ENCODE measurements around the gene PRKCH.
"Not testable (repeated sequence)": the region's sequence is repeated elsewhere in the genome, so short reads cannot be mapped to it uniquely, and the experiment has no call there.

The PRKCH gene

GRCh38 chr14:61517911-61518384 is 196.6 kb downstream of the PRKCH start:
- Mint-ChIP-seq H3K4me1 (peaks cover 89% of the 10 kb centered on the region), H3K27me3 (no peaks in the 10 kb centered on the region), H3K27ac (peak overlapping the region; percentile 9 to 80), H3K4me3 (peak overlapping the region; percentile 51 to 94), H3K9me3 (peaks cover 0 to 8% of the 10 kb centered on the region in 2 donors)
- DNase-seq = no peak
- no peak for ATAC-seq

DNA sequence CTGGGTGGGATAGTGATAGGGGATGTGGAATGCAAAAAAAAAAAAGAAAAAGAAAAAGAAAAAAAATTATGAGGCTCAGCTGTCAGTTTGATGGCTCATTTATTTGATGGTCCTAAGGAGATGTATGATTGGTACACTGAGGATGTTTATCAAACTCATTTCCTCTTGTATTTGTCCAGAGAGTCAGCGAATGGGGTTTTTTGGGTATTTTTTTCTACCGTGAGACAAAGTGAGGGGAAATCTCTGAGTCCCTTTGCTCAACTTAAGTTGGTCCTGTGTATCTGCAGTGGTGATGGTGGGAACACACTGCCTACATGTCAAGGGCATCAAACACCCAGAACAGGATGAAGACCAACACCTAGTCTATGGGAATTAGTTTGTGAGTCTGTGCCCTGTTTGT is 197.0 kb downstream of the PRKCH start:
- Mint-ChIP-seq H3K27me3 (no peaks in the 10 kb centered on the region), H3K4me1 (peaks cover 89% of the 10 kb centered on the region), H3K27ac (peak overlapping the region in 1 of 2 donors; percentile 80), H3K9me3 (peaks cover 0 to 8% of the 10 kb centered on the region in 2 donors), H3K4me3 (peak overlapping the region; percentile 55 to 94)
- peak; percentile 92 for ATAC-seq
- peak in 1 of 2 donors; percentile 48 for DNase-seq

GRCh38 chr14:61519106-61519505 is 197.7 kb downstream of the PRKCH start:
- ATAC-seq = peak; percentile 19
- peak overlapping the region; percentile 55 to 94 for H3K4me3 Mint-ChIP-seq

DNA sequence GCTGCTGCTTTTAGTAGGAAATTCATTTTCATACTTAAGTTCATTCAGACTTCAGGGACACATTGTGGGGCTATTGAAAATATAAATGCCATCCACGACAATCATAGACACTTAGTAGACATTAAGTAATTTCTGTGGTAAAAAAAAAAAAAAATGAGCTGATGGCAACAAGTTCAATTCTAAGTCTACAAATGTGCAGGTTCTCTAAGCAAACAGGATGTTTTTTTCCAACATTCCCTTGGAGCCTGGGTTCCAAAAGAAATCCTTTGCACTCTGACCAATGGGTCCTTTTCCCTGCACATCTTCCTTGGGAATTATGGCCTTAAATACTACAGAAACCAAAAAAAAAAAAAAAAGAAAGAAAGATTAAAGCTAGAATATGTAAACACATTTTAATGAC is 198.4 kb downstream of the PRKCH start:
- Mint-ChIP-seq H3K4me3 (peak overlapping the region; percentile 47 to 94), H3K27ac (peak overlapping the region in 1 of 2 donors; percentile 81), H3K4me1 (peaks cover 89% of the 10 kb centered on the region), H3K9me3 (peaks cover 0 to 8% of the 10 kb centered on the region in 2 donors), H3K27me3 (no peaks in the 10 kb centered on the region)
- ATAC-seq = no peak
- no peak for DNase-seq

More at GRCh38 chr14:61519106-61519505, 197.7 kb downstream of the PRKCH start:
- H3K27me3 Mint-ChIP-seq = no peaks in the 10 kb centered on the region
- peaks cover 89% of the 10 kb centered on the region for H3K4me1 Mint-ChIP-seq
- peaks cover 0 to 8% of the 10 kb centered on the region in 2 donors for H3K9me3 Mint-ChIP-seq
- H3K27ac Mint-ChIP-seq = peak overlapping the region in 1 of 2 donors; percentile 81
- DNase-seq = peak in 1 of 2 donors; percentile 21

- DNase-seq = no peak
- no peaks in the 10 kb centered on the region for H3K27me3 Mint-ChIP-seq
- peak overlapping the region in 1 of 2 donors; percentile 94 for H3K4me3 Mint-ChIP-seq
- ATAC-seq = no peak
- H3K4me1 Mint-ChIP-seq = peaks cover 89% of the 10 kb centered on the region
- peaks cover 0 to 8% of the 10 kb centered on the region in 2 donors for H3K9me3 Mint-ChIP-seq
- peak overlapping the region in 1 of 2 donors; percentile 94 for H3K27ac Mint-ChIP-seq
These were observed 199.2 kb downstream of the PRKCH start for GRCh38 chr14:61520576-61520975.

DNA sequence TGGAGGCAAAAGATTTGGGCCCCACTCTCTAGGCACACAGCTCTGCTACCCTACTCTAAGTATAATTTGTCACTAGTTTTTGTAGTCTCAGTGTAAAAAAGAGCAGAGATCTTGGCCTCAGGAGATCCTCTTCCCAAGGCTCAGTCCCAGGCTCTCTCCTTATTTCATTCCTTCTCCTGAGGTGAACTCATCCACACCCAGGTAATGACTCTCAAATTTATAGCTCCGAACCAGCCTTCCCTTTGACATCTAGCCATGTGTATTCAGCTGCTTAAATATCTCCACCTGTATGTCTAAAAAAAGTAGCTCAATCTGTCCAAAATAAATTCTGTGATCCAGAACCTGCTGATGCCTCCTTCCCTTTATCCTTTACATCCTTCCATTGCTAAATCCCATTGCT is 200.4 kb downstream of the PRKCH start:
- Mint-ChIP-seq H3K27me3 (no peaks in the 10 kb centered on the region), H3K27ac (peak overlapping the region; percentile 11 to 42), H3K4me3 (peak overlapping the region in 1 of 2 donors; percentile 33), H3K4me1 (peaks cover 89% of the 10 kb centered on the region), H3K9me3 (peaks cover 0 to 8% of the 10 kb centered on the region in 2 donors)
- no peak for ATAC-seq
- DNase-seq = no peak

DNA sequence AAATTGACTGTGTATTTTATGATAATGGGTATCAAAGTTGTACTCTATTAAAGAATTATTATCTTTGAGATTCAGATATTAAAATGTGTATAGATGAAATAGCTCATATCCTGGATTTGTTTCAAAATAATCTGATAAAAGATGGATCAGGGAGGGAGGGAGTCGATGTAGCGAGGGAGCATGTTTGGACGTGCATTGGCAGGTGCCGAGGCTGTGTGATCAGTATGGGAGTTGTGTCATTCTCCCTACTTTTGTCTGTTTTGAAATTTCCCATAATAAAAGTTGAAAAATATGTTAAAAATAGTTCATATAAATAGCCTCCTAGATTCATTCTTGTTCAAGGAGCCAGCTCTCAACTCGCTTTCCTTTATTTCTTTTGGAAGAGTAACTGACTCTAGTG is 202.4 kb downstream of the PRKCH start:
- Mint-ChIP-seq H3K4me1 (peaks cover 89% of the 10 kb centered on the region), H3K27me3 (no peaks in the 10 kb centered on the region), H3K4me3 (peak overlapping the region in 1 of 2 donors; percentile 75)

GRCh38 chr14:61524211-61524806 is 202.9 kb downstream of the PRKCH start:
- no peak for DNase-seq
- peak overlapping the region; percentile 61 to 75 for H3K4me3 Mint-ChIP-seq
- H3K27ac Mint-ChIP-seq = peak overlapping the region; percentile 90 to 95
- ATAC-seq = no peak
- H3K27me3 Mint-ChIP-seq = no peaks in the 10 kb centered on the region
- H3K4me1 Mint-ChIP-seq = peaks cover 87% of the 10 kb centered on the region
- peaks cover 0 to 19% of the 10 kb centered on the region in 2 donors for H3K9me3 Mint-ChIP-seq

More for the DNA sequence above, 202.4 kb downstream of the PRKCH start:
- DNase-seq (no peak), ATAC-seq (no peak)
- Mint-ChIP-seq H3K9me3 (peaks cover 0 to 17% of the 10 kb centered on the region in 2 donors), H3K27ac (peak overlapping the region; percentile 51 to 95)

DNA sequence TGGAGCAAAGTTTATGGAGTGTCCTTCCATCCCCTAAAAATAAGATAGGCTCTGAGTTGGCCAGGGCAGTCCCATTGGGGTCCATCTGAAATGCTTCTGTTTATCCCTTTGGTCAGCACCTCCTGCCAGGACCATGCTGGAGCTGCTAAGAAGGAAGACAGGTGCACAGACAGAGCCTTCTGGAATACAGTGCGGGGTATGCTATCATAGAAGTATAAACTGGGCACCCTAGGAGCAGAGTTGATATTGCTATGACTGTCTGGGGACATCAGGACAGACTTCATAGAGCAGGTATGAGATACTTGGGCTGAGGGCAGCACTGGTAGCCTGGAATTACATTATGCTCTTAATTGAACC is 203.5 kb downstream of the PRKCH start:
- no peaks in the 10 kb centered on the region for H3K27me3 Mint-ChIP-seq
- DNase-seq = no peak
- peaks cover 85% of the 10 kb centered on the region for H3K4me1 Mint-ChIP-seq
- H3K27ac Mint-ChIP-seq = peak overlapping the region; percentile 90 to 95
- peak overlapping the region; percentile 61 to 75 for H3K4me3 Mint-ChIP-seq
- no peak for ATAC-seq
- H3K9me3 Mint-ChIP-seq = peaks cover 0 to 19% of the 10 kb centered on the region in 2 donors

- H3K4me1 Mint-ChIP-seq = peaks cover 85% of the 10 kb centered on the region
- DNase-seq = peak; percentile 57 to 88
- no peaks in the 10 kb centered on the region for H3K27me3 Mint-ChIP-seq
- peak overlapping the region; percentile 61 to 75 for H3K4me3 Mint-ChIP-seq
- H3K9me3 Mint-ChIP-seq = peaks cover 0 to 19% of the 10 kb centered on the region in 2 donors
- ATAC-seq = peak; percentile 86
- H3K27ac Mint-ChIP-seq = peak overlapping the region; percentile 90 to 95
These were observed 204.1 kb downstream of the PRKCH start for GRCh38 chr14:61525293-61526011.

- DNase-seq (no peak), ATAC-seq (no peak)
- peak overlapping the region; percentile 24 to 75 for H3K4me3 Mint-ChIP-seq
- no peaks in the 10 kb centered on the region for H3K27me3 Mint-ChIP-seq
- peaks cover 93% of the 10 kb centered on the region for H3K4me1 Mint-ChIP-seq
- peak overlapping the region; percentile 56 to 95 for H3K27ac Mint-ChIP-seq
- peaks cover 0 to 19% of the 10 kb centered on the region in 2 donors for H3K9me3 Mint-ChIP-seq
These were observed 205.3 kb downstream of the PRKCH start for GRCh38 chr14:61526405-61527312.

DNA sequence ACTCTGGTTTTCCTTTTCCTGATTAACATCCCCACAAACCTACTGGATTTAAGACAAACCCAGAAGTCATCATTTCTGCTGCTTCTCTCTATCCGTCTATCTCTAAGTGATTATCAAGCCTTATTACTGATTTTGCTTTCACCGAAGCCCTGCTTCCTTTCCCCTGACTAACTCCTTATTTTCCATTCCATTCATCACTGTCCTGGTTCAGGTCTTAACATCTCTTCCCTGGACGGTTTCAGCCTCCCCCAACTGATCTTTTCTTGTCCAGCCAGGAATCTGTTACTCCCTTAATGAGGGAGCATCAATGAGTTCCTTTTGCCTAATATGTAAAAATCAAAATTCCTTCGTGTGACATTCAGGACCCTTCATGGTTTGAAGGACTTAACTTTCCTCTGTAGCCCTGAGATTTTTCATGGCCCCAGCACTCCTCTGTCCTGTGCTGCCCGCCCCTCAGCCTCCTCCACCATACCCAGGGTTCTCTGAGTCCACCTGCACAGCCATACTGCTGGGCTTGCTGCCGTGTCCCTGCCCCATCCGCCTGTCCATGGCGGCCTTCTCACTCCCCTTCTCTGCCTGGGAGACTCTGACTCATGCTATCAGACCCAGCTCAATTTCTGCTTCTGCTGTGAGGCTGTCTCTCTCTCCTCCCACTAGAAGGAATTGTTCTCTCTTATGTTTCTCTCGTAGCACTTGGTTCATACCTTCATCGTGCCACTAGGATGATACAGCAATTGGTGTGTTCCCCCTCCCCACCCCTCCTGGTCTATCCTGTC is 206.1 kb downstream of the PRKCH start:
- Mint-ChIP-seq H3K9me3 (peaks cover 0 to 12% of the 10 kb centered on the region in 2 donors), H3K27me3 (no peaks in the 10 kb centered on the region), H3K27ac (peak overlapping the region; percentile 56 to 95), H3K4me3 (peak overlapping the region; percentile 48 to 75), H3K4me1 (peaks cover 93% of the 10 kb centered on the region)
- ATAC-seq (no peak), DNase-seq (no peak)

DNA sequence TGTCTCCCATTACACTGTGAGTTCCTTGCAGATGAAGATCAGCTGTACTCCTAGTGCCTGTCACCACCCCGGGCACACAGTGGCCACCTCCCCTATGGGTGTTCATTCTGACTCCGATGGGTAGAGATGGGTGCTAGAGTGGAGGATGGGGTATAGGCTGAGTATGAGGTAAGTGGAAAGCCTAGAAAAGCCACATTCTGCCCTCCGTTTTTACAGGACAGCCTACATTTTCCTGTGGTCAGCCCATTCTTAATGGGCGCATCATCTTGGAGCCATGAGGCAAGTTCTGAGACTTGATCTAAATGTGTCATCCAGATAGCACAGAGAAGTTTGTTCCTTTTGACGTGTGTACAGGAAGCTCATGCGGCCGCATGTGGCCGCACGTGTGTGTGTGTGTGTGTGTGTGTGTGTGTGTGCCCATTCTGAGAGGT is 207.2 kb downstream of the PRKCH start:
- H3K9me3 Mint-ChIP-seq = peaks cover 0 to 11% of the 10 kb centered on the region in 2 donors
- peaks cover 93% of the 10 kb centered on the region for H3K4me1 Mint-ChIP-seq
- DNase-seq (peak in 1 of 2 donors; percentile 82), ATAC-seq (peak; percentile 81)
- peak overlapping the region; percentile 68 to 95 for H3K27ac Mint-ChIP-seq
- H3K27me3 Mint-ChIP-seq = no peaks in the 10 kb centered on the region
- H3K4me3 Mint-ChIP-seq = peak overlapping the region; percentile 46 to 75

DNA sequence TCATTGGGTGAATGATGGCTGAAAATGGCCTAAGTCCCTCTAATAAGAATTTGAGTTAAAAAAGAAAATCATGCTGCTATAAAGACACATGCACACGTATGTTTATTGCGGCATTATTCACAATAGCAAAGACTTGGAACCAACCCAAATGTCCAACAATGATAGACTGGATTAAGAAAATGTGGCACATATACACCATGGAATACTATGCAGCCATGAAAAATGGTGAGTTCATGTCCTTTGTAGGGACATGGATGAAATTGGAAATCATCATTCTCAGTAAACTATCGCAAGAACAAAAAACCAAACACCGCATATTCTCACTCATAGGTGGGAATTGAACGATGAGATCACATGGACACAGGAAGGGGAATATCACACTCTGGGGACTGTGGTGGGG is 208.0 kb downstream of the PRKCH start:
- H3K4me1 Mint-ChIP-seq = peaks cover 93% of the 10 kb centered on the region
- not testable (repeated sequence) for H3K4me3 Mint-ChIP-seq

More for the DNA sequence above, 208.0 kb downstream of the PRKCH start:
- not testable (repeated sequence) for DNase-seq, H3K27me3 Mint-ChIP-seq, ATAC-seq, H3K27ac Mint-ChIP-seq
- peaks cover 0 to 11% of the 10 kb centered on the region in 2 donors for H3K9me3 Mint-ChIP-seq
